Liver (tissue), 9 donors: ENCODE data around the gene ARID5B. TPM values are rescaled to one million over a fixed set of nuclear protein-coding genes. Genes with fewer than 3 reads are reported as not detected.

Experiments
- DNase-seq: peaks from one replicate; pipeline ENCODE4 v3.0.0-alpha.2; 2017; ENCODE audit warnings: low spot score
- H3K27ac ChIP-seq, 2 donors: one replicate each; pipeline ENCODE4 v1.7.0; 2013; ENCODE audit warnings: inconsistent platforms in 2 of 2, low read length in 2 of 2, control low read depth in 1 of 2, low read depth in 1 of 2, mild to moderate bottlenecking in 1 of 2
- H3K27me3 ChIP-seq, 4 donors: one replicate each; pipeline versions ENCODE4 v1.6.1 to v1.7.0; 2013; ENCODE audit warnings: low read length in 3 of 4, inconsistent platforms in 1 of 4, mild to moderate bottlenecking in 1 of 4, moderate library complexity in 1 of 4; ENCODE audit not compliant: control insufficient read depth in 4 of 4, insufficient read depth in 4 of 4
- H3K36me3 ChIP-seq, 4 donors: one replicate each; pipeline versions ENCODE4 v1.6.1 to v1.7.0; 2013; ENCODE audit warnings: low read length in 3 of 4, mild to moderate bottlenecking in 3 of 4, low read depth in 1 of 4, moderate library complexity in 1 of 4; ENCODE audit not compliant: control insufficient read depth in 4 of 4, insufficient read depth in 3 of 4
- H3K4me1 ChIP-seq, 4 donors: one replicate each; pipeline versions ENCODE4 v1.6.1 to v1.7.0; 2013; ENCODE audit warnings: low read length in 3 of 4, mild to moderate bottlenecking in 3 of 4, moderate library complexity in 1 of 4; ENCODE audit not compliant: control insufficient read depth in 4 of 4, insufficient read depth in 4 of 4
- H3K4me3 ChIP-seq, 3 donors: one replicate each; pipeline versions ENCODE4 v1.6.1 to v1.7.0; 2013; ENCODE audit warnings: low read length in 3 of 3, control low read depth in 1 of 3, low read depth in 1 of 3, mild to moderate bottlenecking in 1 of 3
- H3K9ac ChIP-seq, 2 donors: one replicate each; pipeline ENCODE4 v1.7.0; 2013; ENCODE audit warnings: low read length in 2 of 2, mild to moderate bottlenecking in 2 of 2, moderate library complexity in 2 of 2, control low read depth in 1 of 2, low read depth in 1 of 2
- H3K9me3 ChIP-seq, 4 donors: one replicate each; pipeline versions ENCODE4 v1.6.1 to v1.7.0; 2013; ENCODE audit warnings: low read length in 3 of 4; ENCODE audit not compliant: control insufficient read depth in 4 of 4
- ATF3 ChIP-seq: IDR thresholded peaks from 2 replicates; pipeline ENCODE4 v1.6.1; 2016; ENCODE audit warnings: antibody characterized with exemption
- CTCF ChIP-seq: fragments of 150-350 bp; IDR thresholded peaks from 2 replicates; pipeline ENCODE4 v1.5.1; 2017; ENCODE audit warnings: improper control_type of control experiment, low read depth, low read length; ENCODE audit not compliant: missing input control
- EGR1 ChIP-seq, 2 donors: IDR thresholded peaks; 2 replicates each; pipeline ENCODE4 v1.6.1; 2016 to 2018; ENCODE audit warnings: antibody characterized with exemption in 2 of 2, low read depth in 2 of 2
- FOXA1 ChIP-seq: IDR thresholded peaks from 2 replicates; pipeline ENCODE4 v1.6.1; 2016; ENCODE audit warnings: antibody characterized with exemption
- FOXA2 ChIP-seq: IDR thresholded peaks from 2 replicates; pipeline ENCODE4 v1.6.1; 2016; ENCODE audit warnings: antibody characterized with exemption
- GABPA ChIP-seq, 2 donors: IDR thresholded peaks in 1 of 2; conservative IDR thresholded peaks in 1 of 2; 2 replicates each; pipeline ENCODE4 v1.6.1; 2016; ENCODE audit warnings: antibody characterized with exemption in 2 of 2, mild to moderate bottlenecking in 1 of 2, moderate library complexity in 1 of 2
- HNF4A ChIP-seq, 2 donors: conservative IDR thresholded peaks; 2 replicates each; pipeline ENCODE4 v1.6.1; 2016; ENCODE audit warnings: antibody characterized with exemption in 2 of 2, mild to moderate bottlenecking in 2 of 2
- HNF4G ChIP-seq: IDR thresholded peaks from 2 replicates; pipeline ENCODE4 v1.6.1; 2016; ENCODE audit warnings: antibody characterized with exemption
- JUND ChIP-seq, 2 donors: IDR thresholded peaks; 2 replicates each; pipeline ENCODE4 v1.6.1; 2016; ENCODE audit warnings: antibody characterized with exemption in 2 of 2
- MAX ChIP-seq: IDR thresholded peaks from 2 replicates; pipeline ENCODE4 v1.6.1; 2016; ENCODE audit warnings: antibody characterized with exemption
- NR2F2 ChIP-seq: IDR thresholded peaks from 2 replicates; pipeline ENCODE4 v1.6.1; 2016; ENCODE audit warnings: antibody characterized with exemption
- RAD21 ChIP-seq, 2 donors: IDR thresholded peaks; 2 replicates each; pipeline ENCODE4 v1.6.1; 2016; ENCODE audit warnings: antibody characterized with exemption in 2 of 2, mild to moderate bottlenecking in 2 of 2
- RXRA ChIP-seq, 2 donors: IDR thresholded peaks; 2 replicates each; pipeline ENCODE4 v1.6.1; 2017 to 2018; ENCODE audit warnings: antibody characterized with exemption in 2 of 2, mild to moderate bottlenecking in 1 of 2
- SP1 ChIP-seq: IDR thresholded peaks from 2 replicates; pipeline ENCODE4 v1.6.1; 2018; ENCODE audit warnings: antibody characterized with exemption, mild to moderate bottlenecking
- YY1 ChIP-seq: IDR thresholded peaks from 2 replicates; pipeline ENCODE4 v1.6.1; 2016; ENCODE audit warnings: antibody characterized with exemption, mild to moderate bottlenecking
- ZBTB33 ChIP-seq: IDR thresholded peaks from 2 replicates; pipeline ENCODE4 v1.6.1; 2016; ENCODE audit warnings: antibody characterized with exemption
- WGBS: extraction: QIAGEN DNeasy Blood & Tissue Kit; methylation state at CpG from one replicate; pipeline ENCODE4 v1.1.7; 2013; 5-methylcytosine and 5-hydroxymethylcytosine counted together
- polyA plus RNA-seq, 2 donors: library from polyadenylated mRNA; stranded (reverse) in 1 of 2; unstranded in 1 of 2; fragments of 200-250 nt in 1 of 2; fragments of >200 nt in 1 of 2; fragmentation: Nextera tagmentation in 1 of 2; extraction: Ambion mirVana in 1 of 2; gene quantifications; one replicate each; pipeline versions ENCODE4 v1.2.1 to v1.2.3, GENCODE V29; 2013 to 2015
- total RNA-seq, 2 donors: library from RNA; depleted of rRNA; stranded (reverse); fragments of >200 nt; gene quantifications; one replicate each; pipeline ENCODE4 v1.2.3, GENCODE V29; 2014
- donor health status: healthy.
- donor health status: healthy.
- donor health status: healthy.
- donor health status: healthy.
- donor health status: healthy.

Gene ARID5B
- total and polyA plus RNA-seq, 4 donors, result 1.3 to 6.4 (median 5.2) TPM

GRCh38 chr10:61994405-61995219 lies 93.1 kb downstream of the ARID5B start:
- no peak overlapping the region for H3K9ac ChIP-seq
- no peak for DNase-seq
- H3K9me3 ChIP-seq, result no peaks in the 10 kb centered on the region
- H3K27ac ChIP-seq, result no peak overlapping the region
- 91% methylated on average over 7 of the region's 7 CpGs for WGBS
- no peak overlapping the region for H3K4me3 ChIP-seq
- H3K4me1 ChIP-seq, result peaks cover 0 to 10% (median 4%) of the 10 kb centered on the region in 4 donors
- H3K27me3 ChIP-seq, result no peaks in the 10 kb centered on the region
- TF ChIP-seq RAD21 (IDR thresholded peaks at IDR 0.05), result no peak
- no peak for TF ChIP-seq ZBTB33
- no peak for TF ChIP-seq CTCF
- TF ChIP-seq HNF4A (conservative IDR thresholded peaks at IDR 0.05), result no peak
- TF ChIP-seq RXRA (IDR thresholded peaks at IDR 0.05), result no peak
- TF ChIP-seq NR2F2, result no peak
- no peaks in the 10 kb centered on the region for H3K36me3 ChIP-seq

- Histone ChIP-seq H3K36me3 (no peaks in the 10 kb centered on the region), H3K9me3 (no peaks in the 10 kb centered on the region), H3K27me3 (no peaks in the 10 kb centered on the region), H3K4me3 (no peak overlapping the region), H3K27ac (no peak overlapping the region), H3K9ac (no peak overlapping the region), H3K4me1 (peaks cover 0 to 10% (median 4%) of the 10 kb centered on the region in 4 donors)
- TF ChIP-seq ZBTB33 (no peak), SP1 (no peak), MAX (no peak), HNF4G (no peak), JUND (IDR thresholded peaks at IDR 0.05) (no peak), YY1 (no peak), FOXA2 (no peak)
- 84% methylated on average over 3 of the region's 3 CpGs for WGBS
- no peak for DNase-seq
Observed at GRCh38 chr10:61995220-61995503, 93.7 kb downstream of the ARID5B start.

GRCh38 chr10:61998937-61999336 lies 97.4 kb downstream of the ARID5B start:
- Histone ChIP-seq H3K9ac (no peak overlapping the region), H3K9me3 (no peaks in the 10 kb centered on the region), H3K27ac (no peak overlapping the region), H3K27me3 (no peaks in the 10 kb centered on the region), H3K4me1 (peaks cover 0 to 2% (median under 1%) of the 10 kb centered on the region in 4 donors), H3K36me3 (peaks cover 0 to 1% (median 0%) of the 10 kb centered on the region in 4 donors), H3K4me3 (no peak overlapping the region)
- WGBS, result 84% methylated on average over 1 of the region's 1 CpG
- no peak for DNase-seq
- TF ChIP-seq RAD21 (IDR thresholded peaks at IDR 0.05), result no peak
- TF ChIP-seq RXRA (IDR thresholded peaks at IDR 0.05), result no peak
- no peak for TF ChIP-seq ATF3
- no peak for TF ChIP-seq EGR1 (IDR thresholded peaks at IDR 0.05; ENCODE audit: low read depth in 2 of 2)
- TF ChIP-seq FOXA2, result no peak
- no peak for TF ChIP-seq NR2F2
- no peak for TF ChIP-seq GABPA (IDR thresholded peaks at IDR 0.05 in 1 of 2, conservative IDR thresholded peaks at IDR 0.05 in 1 of 2)
- TF ChIP-seq HNF4G, result no peak
- no peak for TF ChIP-seq JUND (IDR thresholded peaks at IDR 0.05)
- TF ChIP-seq YY1, result no peak
- no peak for TF ChIP-seq CTCF
- no peak for TF ChIP-seq ZBTB33
- no peak for TF ChIP-seq FOXA1
